ENCODE results near the gene PHEX. TPM values are rescaled to one million over a fixed set of nuclear protein-coding genes. Genes with fewer than 3 reads are reported as not detected.

Gene PHEX
- total RNA-seq, 1 experiment from 2014 or later: 0.27 TPM

DNA sequence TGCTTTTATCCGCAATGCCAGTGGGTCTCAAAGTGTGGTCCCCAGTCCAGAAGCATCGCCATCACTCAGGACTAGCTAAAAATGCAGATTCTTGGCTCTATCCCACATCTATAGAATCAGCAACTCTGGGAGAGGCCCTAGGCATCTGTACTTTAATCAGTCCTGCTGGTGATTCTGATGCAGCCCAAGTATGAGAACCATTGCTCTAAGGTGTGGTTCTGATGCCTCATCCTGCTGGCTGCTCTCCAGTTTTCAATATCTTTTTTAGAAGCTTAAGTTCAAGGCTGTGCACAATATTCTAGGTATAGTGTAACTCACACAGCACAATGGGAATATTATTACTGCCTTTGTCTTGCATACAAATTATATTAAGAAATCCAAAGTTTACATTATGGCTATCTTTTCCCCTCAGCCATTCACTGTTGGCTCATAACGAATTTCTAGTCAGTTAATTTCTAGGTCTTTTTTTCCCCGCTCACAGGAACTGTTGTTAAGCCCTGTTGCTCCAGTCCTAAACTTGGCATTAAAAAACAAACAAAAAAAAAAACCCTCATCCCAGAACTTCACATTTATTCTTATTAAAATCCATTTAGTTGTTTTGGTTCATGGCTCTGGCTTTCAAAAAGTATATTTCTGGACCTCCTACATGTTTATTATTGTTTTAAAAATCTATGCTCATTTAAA lies 109.1 kb downstream of the PHEX start:
- Histone ChIP-seq H3K4me3 (replicated peaks in 1 of 2; ENCODE audit: low read depth in 1 of 2, low read length in 2 of 2) (no peak overlapping the region), H3K79me2 (ENCODE audit: insufficient read depth, low read length) (no peaks in the 10 kb centered on the region), H3K36me3 (ENCODE audit: control insufficient read depth in 1 of 2, insufficient read depth in 2 of 2, low read length in 2 of 2) (no peaks in the 10 kb centered on the region), H3K9ac (ENCODE audit: low read length) (no peak overlapping the region), H3K27me3 (ENCODE audit: insufficient read depth, low read length) (no peaks in the 10 kb centered on the region), H3K9me3 (ENCODE audit: control insufficient read depth in 1 of 2, insufficient read depth in 1 of 2, low read depth in 1 of 2, low read length in 2 of 2) (no peaks in the 10 kb centered on the region), H3K4me2 (ENCODE audit: low read length) (no peak overlapping the region), H3K9me2 (ENCODE audit: insufficient read depth) (no peaks in the 10 kb centered on the region), H2AFZ (ENCODE audit: low read depth, low read length, poor library complexity, severe bottlenecking) (no peak overlapping the region), H3K27ac (ENCODE audit: low read depth, low read length) (no peak overlapping the region), H3K4me1 (ENCODE audit: control insufficient read depth in 1 of 2, insufficient read depth in 2 of 2, low read length in 2 of 2) (peaks cover 0 to 5% of the 10 kb centered on the region in 2 experiments; a peak in 2 of 4 replicates), H4K20me1 (ENCODE audit: insufficient read depth) (no peaks in the 10 kb centered on the region)
- no peak for DNase-seq (ENCODE audit: low read depth, low spot score)
- intact Hi-C loops (cut with micrococcal nuclease): no loop called here
- ChIA-PET RAD21 (ENCODE audit: low non-redundant PET in 1 of 2, low total read pairs in 2 of 2, uncharacterized antibody in 2 of 2, unreplicated experiment in 2 of 2) (no interaction called here), CTCF (no interaction called here), POLR2A (no interaction called here)
- no TSS peak for BruUV-seq (replicated peaks)
- TF ChIP-seq ZNF274 (IDR thresholded peaks at IDR 0.05; ENCODE audit: low read depth, low read length) (no peak), POLR2AphosphoS5 (IDR thresholded peaks at IDR 0.05; ENCODE audit: low read depth, low read length) (no peak), SRF (IDR thresholded peaks at IDR 0.05; ENCODE audit: low read depth) (no peak), POLR2A (IDR thresholded peaks at IDR 0.05; ENCODE audit: borderline replicate concordance, extremely low read depth, insufficient read depth, insufficient read length) (no peak), FOSL1 (IDR thresholded peaks at IDR 0.05; ENCODE audit: low read depth) (no peak), EZH2phosphoT487 (IDR thresholded peaks at IDR 0.05; ENCODE audit: borderline replicate concordance) (no peak), SIN3A (IDR thresholded peaks at IDR 0.05; ENCODE audit: low read depth) (no peak), EGR1 (IDR thresholded peaks at IDR 0.05; ENCODE audit: low read depth) (no peak)
- ATAC-seq: no peak

DNA sequence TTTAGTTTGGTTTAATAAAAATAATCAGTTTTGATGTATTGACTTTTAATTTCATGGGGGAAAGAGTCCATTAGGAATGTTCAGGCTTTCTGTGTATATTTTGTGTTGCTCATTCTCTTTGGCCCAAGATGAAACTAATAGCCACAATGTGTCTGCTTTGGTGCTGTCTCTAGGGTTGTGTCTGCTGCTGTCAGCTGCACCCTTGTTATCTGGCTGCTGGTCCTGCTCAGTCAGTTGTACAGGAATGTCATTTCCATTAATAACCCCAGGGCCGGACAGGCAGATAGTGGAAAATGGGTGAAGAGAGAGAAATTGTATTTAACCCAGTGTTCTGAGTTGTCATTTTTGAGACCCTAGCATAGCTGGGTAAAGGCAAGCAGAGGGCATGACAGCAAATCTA lies 115.1 kb downstream of the PHEX start:
- no peaks in the 10 kb centered on the region for H3K36me3 ChIP-seq (ENCODE audit: control insufficient read depth in 1 of 2, insufficient read depth in 2 of 2, low read length in 2 of 2)
- no peak overlapping the region for H2AFZ ChIP-seq (ENCODE audit: low read depth, low read length, poor library complexity, severe bottlenecking)
- no peaks in the 10 kb centered on the region for H3K4me1 ChIP-seq (ENCODE audit: control insufficient read depth in 1 of 2, insufficient read depth in 2 of 2, low read length in 2 of 2)
- no peaks in the 10 kb centered on the region for H3K9me3 ChIP-seq (ENCODE audit: control insufficient read depth in 1 of 2, insufficient read depth in 1 of 2, low read depth in 1 of 2, low read length in 2 of 2)
- TF ChIP-seq EZH2 (IDR thresholded peaks at IDR 0.05) (no peak), EZH2phosphoT487 (IDR thresholded peaks at IDR 0.05; ENCODE audit: borderline replicate concordance) (no peak), ZFX (IDR thresholded peaks at IDR 0.05) (no peak)
- TF ChIP-seq, protein P1, sequence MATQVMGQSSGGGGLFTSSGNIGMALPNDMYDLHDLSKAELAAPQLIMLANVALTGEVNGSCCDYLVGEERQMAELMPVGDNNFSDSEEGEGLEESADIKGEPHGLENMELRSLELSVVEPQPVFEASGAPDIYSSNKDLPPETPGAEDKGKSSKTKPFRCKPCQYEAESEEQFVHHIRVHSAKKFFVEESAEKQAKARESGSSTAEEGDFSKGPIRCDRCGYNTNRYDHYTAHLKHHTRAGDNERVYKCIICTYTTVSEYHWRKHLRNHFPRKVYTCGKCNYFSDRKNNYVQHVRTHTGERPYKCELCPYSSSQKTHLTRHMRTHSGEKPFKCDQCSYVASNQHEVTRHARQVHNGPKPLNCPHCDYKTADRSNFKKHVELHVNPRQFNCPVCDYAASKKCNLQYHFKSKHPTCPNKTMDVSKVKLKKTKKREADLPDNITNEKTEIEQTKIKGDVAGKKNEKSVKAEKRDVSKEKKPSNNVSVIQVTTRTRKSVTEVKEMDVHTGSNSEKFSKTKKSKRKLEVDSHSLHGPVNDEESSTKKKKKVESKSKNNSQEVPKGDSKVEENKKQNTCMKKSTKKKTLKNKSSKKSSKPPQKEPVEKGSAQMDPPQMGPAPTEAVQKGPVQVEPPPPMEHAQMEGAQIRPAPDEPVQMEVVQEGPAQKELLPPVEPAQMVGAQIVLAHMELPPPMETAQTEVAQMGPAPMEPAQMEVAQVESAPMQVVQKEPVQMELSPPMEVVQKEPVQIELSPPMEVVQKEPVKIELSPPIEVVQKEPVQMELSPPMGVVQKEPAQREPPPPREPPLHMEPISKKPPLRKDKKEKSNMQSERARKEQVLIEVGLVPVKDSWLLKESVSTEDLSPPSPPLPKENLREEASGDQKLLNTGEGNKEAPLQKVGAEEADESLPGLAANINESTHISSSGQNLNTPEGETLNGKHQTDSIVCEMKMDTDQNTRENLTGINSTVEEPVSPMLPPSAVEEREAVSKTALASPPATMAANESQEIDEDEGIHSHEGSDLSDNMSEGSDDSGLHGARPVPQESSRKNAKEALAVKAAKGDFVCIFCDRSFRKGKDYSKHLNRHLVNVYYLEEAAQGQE (IDR thresholded peaks at IDR 0.05; ENCODE audit: low read depth): no peak
- TF ChIP-seq, protein P2, sequence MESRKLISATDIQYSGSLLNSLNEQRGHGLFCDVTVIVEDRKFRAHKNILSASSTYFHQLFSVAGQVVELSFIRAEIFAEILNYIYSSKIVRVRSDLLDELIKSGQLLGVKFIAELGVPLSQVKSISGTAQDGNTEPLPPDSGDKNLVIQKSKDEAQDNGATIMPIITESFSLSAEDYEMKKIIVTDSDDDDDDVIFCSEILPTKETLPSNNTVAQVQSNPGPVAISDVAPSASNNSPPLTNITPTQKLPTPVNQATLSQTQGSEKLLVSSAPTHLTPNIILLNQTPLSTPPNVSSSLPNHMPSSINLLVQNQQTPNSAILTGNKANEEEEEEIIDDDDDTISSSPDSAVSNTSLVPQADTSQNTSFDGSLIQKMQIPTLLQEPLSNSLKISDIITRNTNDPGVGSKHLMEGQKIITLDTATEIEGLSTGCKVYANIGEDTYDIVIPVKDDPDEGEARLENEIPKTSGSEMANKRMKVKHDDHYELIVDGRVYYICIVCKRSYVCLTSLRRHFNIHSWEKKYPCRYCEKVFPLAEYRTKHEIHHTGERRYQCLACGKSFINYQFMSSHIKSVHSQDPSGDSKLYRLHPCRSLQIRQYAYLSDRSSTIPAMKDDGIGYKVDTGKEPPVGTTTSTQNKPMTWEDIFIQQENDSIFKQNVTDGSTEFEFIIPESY (IDR thresholded peaks at IDR 0.05; ENCODE audit: extremely low read depth, insufficient replicate concordance, low read length): no peak
- ATAC-seq: no peak
- DNase-seq (ENCODE audit: low read depth, low spot score): no peak
- ChIA-PET RAD21 (ENCODE audit: low non-redundant PET in 1 of 2, low total read pairs in 2 of 2, uncharacterized antibody in 2 of 2, unreplicated experiment in 2 of 2) (no interaction called here), POLR2A (no interaction called here), CTCF (no interaction called here)
- no peak overlapping the region for H3K9ac ChIP-seq (ENCODE audit: low read length)
- H3K79me2 ChIP-seq (ENCODE audit: insufficient read depth, low read length): no peaks in the 10 kb centered on the region
- H3K27me3 ChIP-seq (ENCODE audit: insufficient read depth, low read length): no peaks in the 10 kb centered on the region
- H3K9me2 ChIP-seq (ENCODE audit: insufficient read depth): no peaks in the 10 kb centered on the region
- BruUV-seq (replicated peaks): no TSS peak
- intact Hi-C loops (cut with micrococcal nuclease): no loop called here
- no peaks in the 10 kb centered on the region for H4K20me1 ChIP-seq (ENCODE audit: insufficient read depth)
- no peak overlapping the region for H3K4me2 ChIP-seq (ENCODE audit: low read length)
- no peak overlapping the region for H3K4me3 ChIP-seq (replicated peaks in 1 of 2; ENCODE audit: low read depth in 1 of 2, low read length in 2 of 2)
- H3K27ac ChIP-seq (ENCODE audit: low read depth, low read length): no peak overlapping the region

All from HCT116 (cell line).